Left cardiac atrium (tissue), 4 donors: ENCODE measurements around the gene SLCO4A1. TPM values are rescaled to one million over a fixed set of nuclear protein-coding genes. Genes with fewer than 3 reads are reported as not detected.

Experiments
- ATAC-seq, 2 donors: fragments of 200-7000 bp; cut with Tn5 transposase; one replicate each; pipeline ENCODE4 v1.9.1; 2020; ENCODE audit warnings: mild to moderate bottlenecking in 2 of 2, moderate library complexity in 2 of 2
- DNase-seq: peaks from one replicate; pipeline ENCODE4 v3.0.0-alpha.2; 2020
- intact Hi-C, 2 donors: fragments of 100-400 bp; cut with DNase I; formaldehyde crosslinking; loops; one replicate each; pipeline versions ENCODE4 v1.14.1 to v1.15.1; 2022 to 2023
- total RNA-seq, 2 donors: library from RNA; stranded (reverse); fragmentation: NEBNext Ultra II Directional; extraction: Animal tissue kit (Norgen Biotek cat#: 25700); gene quantifications; one replicate each; pipeline ENCODE4 v1.2.1, GENCODE V29; 2021
- donor health status: DM: no; HTN: yes; CAD: no.
- donor health status: DM: no; HTN: yes; CAD: no; lungs with severe emphysema.
- donor health status: DM: yes; HTN: yes; CAD: no.
- donor health status: Dilated cardiomyopathy.

SLCO4A1 gene
- total RNA-seq, 2 donors from 2014 or later: 15.1 to 35.5 TPM

GRCh38 chr20:62645613-62646012, 3.3 kb downstream of the SLCO4A1 start:
- intact Hi-C loops: no loop called here
- ATAC-seq (no peak), DNase-seq (no peak)

DNA sequence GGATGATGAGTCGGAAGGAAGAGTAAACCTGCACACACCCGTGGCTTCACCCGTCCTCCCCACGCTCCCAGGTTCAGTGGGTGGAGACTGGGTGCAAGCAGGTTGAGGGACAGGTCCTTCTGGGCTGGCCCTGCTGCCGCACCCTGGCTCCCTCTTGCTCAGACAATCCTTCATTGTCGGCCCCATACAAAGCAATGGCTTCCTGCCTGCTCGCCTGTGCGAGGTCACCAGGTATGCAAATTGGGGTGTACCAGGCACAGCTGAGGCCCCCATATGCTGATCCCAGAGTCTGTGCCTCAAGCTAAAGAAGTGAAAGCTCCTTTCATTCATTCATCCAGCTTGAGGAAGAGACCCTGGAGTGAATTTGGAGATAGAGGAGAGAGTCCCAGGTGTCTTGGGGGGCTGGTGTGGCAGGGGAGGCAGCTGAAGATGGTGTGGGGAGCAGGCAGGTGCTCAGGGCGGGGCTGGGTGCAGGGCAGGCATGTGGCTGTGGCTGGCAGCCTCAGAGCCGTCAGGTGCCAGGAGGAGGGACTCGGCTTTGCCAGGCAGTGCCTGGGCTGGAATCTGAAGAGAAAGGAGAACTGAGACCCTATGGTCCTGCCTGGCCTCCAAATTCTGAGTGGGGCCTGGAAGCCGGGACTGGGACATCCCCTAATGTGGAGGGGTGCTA, 4.7 kb downstream of the SLCO4A1 start:
- intact Hi-C loops: no loop called here
- DNase-seq (no peak), ATAC-seq (no peak)

GRCh38 chr20:62647521-62648317, 5.4 kb downstream of the SLCO4A1 start:
- DNase-seq (no peak), ATAC-seq (peak in 1 of 2 donors; percentile 47)
- intact Hi-C loops: no loop called here

DNA sequence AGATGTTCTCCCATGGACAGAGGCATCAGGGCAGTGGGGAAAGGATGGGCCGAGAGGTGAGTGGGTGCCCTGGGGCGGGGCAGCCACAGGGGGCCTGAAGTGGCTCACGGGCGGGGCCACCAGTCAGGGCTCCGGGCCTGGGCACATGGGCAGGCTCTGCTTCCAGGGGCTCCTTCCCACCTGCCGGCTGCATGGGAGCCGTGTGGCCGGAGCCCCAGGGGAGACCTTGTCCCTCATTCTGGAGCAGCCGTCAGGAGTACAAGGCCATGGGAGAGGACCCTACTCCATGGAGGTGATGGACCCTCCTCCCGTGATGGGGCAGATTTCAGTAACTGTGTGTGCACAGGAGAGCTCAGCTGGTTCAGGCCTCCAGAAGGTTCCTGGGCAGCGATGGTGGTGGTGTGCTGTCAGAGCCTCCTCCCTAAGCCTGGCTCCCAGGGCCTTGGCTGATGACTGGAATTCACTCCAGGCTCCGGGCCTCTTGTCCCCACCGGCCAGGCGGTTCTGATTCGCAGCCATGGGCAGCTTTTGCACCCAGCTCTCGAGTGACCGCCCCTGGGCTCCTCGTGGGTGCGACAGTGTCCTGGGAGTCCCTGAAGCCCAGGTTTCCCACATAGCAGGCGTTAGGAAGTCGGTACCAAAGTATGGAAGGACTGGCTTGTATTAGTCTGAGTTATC, 6.2 kb downstream of the SLCO4A1 start:
- DNase-seq (no peak), ATAC-seq (no peak)
- intact Hi-C loops: no loop called here

DNA sequence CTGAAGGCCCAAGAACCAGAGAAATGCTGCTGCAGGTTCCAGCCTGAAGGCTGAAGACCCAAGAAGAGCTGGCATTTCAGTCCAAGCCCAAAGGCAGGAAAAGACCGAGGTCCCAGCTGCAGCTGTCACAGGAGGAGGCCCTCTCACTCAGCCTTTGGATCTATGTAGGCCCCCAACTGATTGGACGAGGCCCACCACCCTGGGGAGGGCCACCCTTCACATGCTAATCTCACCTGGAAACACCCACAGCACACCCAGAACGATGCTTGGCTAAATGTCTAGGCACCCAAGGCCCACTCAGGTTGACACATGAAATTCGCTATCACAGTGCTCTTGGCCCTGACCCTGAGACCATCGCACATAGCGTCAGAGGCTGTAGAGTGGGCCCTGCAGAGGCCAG, 6.8 kb downstream of the SLCO4A1 start:
- intact Hi-C loops: no loop called here
- ATAC-seq (no peak), DNase-seq (no peak)

DNA sequence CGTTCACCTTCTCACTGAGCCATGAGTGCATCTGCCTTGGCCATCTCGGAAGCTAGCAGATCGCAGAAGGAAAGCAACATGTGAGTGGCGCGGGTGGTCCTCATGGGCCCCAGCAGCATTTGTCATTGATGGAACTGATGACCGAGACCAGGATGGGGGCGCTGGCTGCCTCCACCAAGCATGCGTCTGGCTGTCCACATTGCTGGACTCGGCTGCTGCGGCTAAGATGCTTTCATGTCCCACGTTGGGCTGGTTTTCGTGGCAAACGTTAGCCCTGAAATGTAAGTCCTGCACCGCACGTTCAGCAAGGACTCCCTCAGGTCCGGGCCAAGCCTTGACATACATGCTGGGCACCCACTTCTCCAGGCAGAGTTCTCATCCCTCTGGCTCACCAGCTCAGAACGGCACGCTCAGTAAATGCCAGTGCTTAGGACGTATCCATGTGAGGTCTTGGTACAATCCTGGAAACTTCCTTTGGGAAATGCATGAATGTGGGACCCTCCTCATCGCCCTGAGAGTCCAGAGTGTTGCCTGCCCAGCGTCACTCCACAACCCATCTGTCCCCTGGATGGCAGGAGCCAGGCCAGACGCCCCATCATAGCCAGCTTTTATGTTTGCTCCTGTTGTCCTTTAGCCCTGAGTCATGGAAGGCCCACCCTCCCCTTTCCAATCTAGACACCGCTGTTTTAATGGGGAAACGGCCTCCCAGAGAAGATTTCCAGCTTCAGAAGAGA, 8.4 kb downstream of the SLCO4A1 start:
- no peak for DNase-seq
- intact Hi-C loops: no loop called here
- ATAC-seq: no peak

GRCh38 chr20:62651285-62652021, 9.2 kb downstream of the SLCO4A1 start:
- ATAC-seq (peak in 1 of 2 donors; percentile 8), DNase-seq (peak; percentile 80)
- intact Hi-C loops: no loop called here

GRCh38 chr20:62652041-62652893, 10.0 kb downstream of the SLCO4A1 start:
- ATAC-seq: peak; percentile 85 to 94

GRCh38 chr20:62652894-62653305, 10.6 kb downstream of the SLCO4A1 start:
- no peak for DNase-seq
- no peak for ATAC-seq
- intact Hi-C loops: no loop called here

More at GRCh38 chr20:62652041-62652893, 10.0 kb downstream of the SLCO4A1 start:
- intact Hi-C loops: no loop called here
- DNase-seq: peak; percentile 95

- intact Hi-C loops: no loop called here
- DNase-seq (no peak), ATAC-seq (no peak)
These were observed 11.1 kb downstream of the SLCO4A1 start for GRCh38 chr20:62653373-62653772.

- ATAC-seq (no peak), DNase-seq (no peak)
- intact Hi-C loops: no loop called here
These were observed 11.8 kb downstream of the SLCO4A1 start for GRCh38 chr20:62653951-62654685.

GRCh38 chr20:62655282-62656196, 13.2 kb downstream of the SLCO4A1 start:
- DNase-seq (no peak), ATAC-seq (no peak)
- intact Hi-C loops: no loop called here

DNA sequence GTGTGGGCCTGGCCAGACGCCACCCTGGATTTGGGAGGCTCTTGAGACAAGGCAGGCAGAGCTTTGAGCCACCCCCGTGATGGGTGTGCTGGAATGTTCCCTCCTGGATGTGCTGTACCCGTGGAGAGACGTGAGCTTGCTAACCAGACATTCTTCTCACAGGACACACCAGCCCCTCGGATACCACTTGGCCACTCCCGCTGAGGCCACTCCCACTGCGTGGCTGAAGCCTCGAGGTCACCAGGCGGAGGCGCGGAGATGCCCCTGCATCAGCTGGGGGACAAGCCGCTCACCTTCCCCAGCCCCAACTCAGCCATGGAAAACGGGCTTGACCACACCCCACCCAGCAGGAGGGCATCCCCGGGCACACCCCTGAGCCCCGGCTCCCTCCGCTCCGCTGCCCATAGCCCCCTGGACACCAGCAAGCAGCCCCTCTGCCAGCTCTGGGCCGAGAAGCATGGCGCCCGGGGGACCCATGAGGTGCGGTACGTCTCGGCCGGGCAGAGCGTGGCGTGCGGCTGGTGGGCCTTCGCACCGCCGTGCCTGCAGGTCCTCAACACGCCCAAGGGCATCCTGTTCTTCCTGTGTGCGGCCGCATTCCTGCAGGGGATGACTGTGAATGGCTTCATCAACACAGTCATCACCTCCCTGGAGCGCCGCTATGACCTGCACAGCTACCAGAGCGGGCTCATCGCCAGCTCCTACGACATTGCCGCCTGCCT, 14.1 kb downstream of the SLCO4A1 start:
- DNase-seq (no peak), ATAC-seq (no peak)
- intact Hi-C loops: no loop called here

- ATAC-seq (no peak), DNase-seq (no peak)
These were observed 14.8 kb downstream of the SLCO4A1 start for GRCh38 chr20:62656919-62657588.

DNA sequence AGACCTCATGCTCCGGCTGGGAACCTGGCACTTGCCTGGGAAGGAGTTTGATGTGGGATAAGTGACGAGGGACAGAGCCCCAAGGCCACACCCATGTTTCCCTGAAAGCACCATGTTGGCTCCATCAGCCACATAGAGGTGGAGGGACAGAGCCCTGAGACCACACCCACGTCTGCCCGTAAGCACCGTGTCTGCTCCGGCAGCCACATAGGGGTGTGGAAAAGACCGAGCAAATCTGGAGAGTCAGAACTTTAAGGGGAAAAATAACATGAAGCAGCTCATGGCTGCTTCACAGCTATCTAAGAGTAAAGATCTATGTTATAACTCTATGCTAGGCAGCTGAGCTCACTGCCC, 15.3 kb downstream of the SLCO4A1 start:
- intact Hi-C loops: no loop called here
- DNase-seq: no peak

More at GRCh38 chr20:62656919-62657588, 14.8 kb downstream of the SLCO4A1 start:
- intact Hi-C loops: no loop called here

More for the DNA sequence above, 15.3 kb downstream of the SLCO4A1 start:
- no peak for ATAC-seq
